Natural killer cell (primary cell): ENCODE measurements around the gene DIPK1A. TPM values are rescaled to one million over a fixed set of nuclear protein-coding genes. Genes with fewer than 3 reads are reported as not detected.
A peak's percentile ranks its signal among the peaks of the same experiment; 100 is the strongest.

ENCODE experiments used
- ATAC-seq, 3 donors: fragments of 150-1000 bp in 2 of 3; fragments of 200-7000 bp in 1 of 3; cut with Tn5 transposase; 1 replicate in 1 of 3; 2 replicates in 2 of 3; pipeline ENCODE4 v1.10.0; 2021; ENCODE audit warnings: mild to moderate bottlenecking in 2 of 3, moderate library complexity in 2 of 3
- DNase-seq, 2 donors: peaks; one replicate each; pipeline versions ENCODE4 v3.0.0 to v3.0.0-alpha.2; 2013 to 2021; ENCODE audit warnings: mixed read lengths in 1 of 2
- H3K27ac ChIP-seq: one replicate; pipeline ENCODE4 v1.5.1; 2013; ENCODE audit warnings: mild to moderate bottlenecking, low read length
- H3K27me3 ChIP-seq: one replicate; pipeline ENCODE4 v1.6.1; 2013; ENCODE audit warnings: low read length; ENCODE audit not compliant: control insufficient read depth, insufficient read depth
- H3K36me3 ChIP-seq: one replicate; pipeline ENCODE4 v1.6.1; 2013; ENCODE audit warnings: low read length; ENCODE audit not compliant: control insufficient read depth, insufficient read depth
- H3K4me1 ChIP-seq: one replicate; pipeline ENCODE4 v1.6.1; 2013; ENCODE audit warnings: low read length; ENCODE audit not compliant: control insufficient read depth, insufficient read depth
- H3K4me3 ChIP-seq: one replicate; pipeline ENCODE4 v1.5.1; 2013; ENCODE audit warnings: low read length
- H3K9me3 ChIP-seq: one replicate; pipeline ENCODE4 v1.6.1; 2013; ENCODE audit warnings: low read length; ENCODE audit not compliant: control insufficient read depth, insufficient read depth
- H3K27ac Mint-ChIP-seq, 2 donors: one replicate each; pipeline ENCODE4 v1.8.0; 2022; ENCODE audit warnings: mild to moderate bottlenecking in 2 of 2, mixed read lengths in 2 of 2, moderate library complexity in 1 of 2
- H3K27me3 Mint-ChIP-seq, 2 donors: one replicate each; pipeline ENCODE4 v1.8.0; 2022; ENCODE audit warnings: low read depth in 2 of 2, mixed read lengths in 2 of 2
- H3K36me3 Mint-ChIP-seq: one replicate; pipeline ENCODE4 v1.8.0; 2022; ENCODE audit warnings: mixed read lengths
- H3K4me1 Mint-ChIP-seq, 2 donors: one replicate each; pipeline ENCODE4 v1.8.0; 2022; ENCODE audit warnings: mixed read lengths in 2 of 2
- H3K4me3 Mint-ChIP-seq: one replicate; pipeline ENCODE4 v1.8.0; 2022; ENCODE audit warnings: mild to moderate bottlenecking, moderate library complexity, mixed read lengths
- H3K9me3 Mint-ChIP-seq, 2 donors: one replicate each; pipeline ENCODE4 v1.8.0; 2022; ENCODE audit warnings: mixed read lengths in 2 of 2
- CTCF ChIP-seq: fragments of 200-600 bp; IDR thresholded peaks from one replicate; pipeline ENCODE4 v1.8.0; 2022; ENCODE audit warnings: antibody characterized with exemption
- WGBS: methylation state at CpG from one replicate; pipeline ENCODE4 v1.1.7; 2013; ENCODE audit warnings: missing lambda C conversion rate; ENCODE audit not compliant: insufficient coverage; 5-methylcytosine and 5-hydroxymethylcytosine counted together
- intact Hi-C: fragments of 100-400 bp; cut with micrococcal nuclease; formaldehyde crosslinking; loops from one replicate; pipeline ENCODE4 v1.14.2; 2022
- total RNA-seq, 4 donors: library from RNA; stranded (reverse); fragments of 120-200 nt in 1 of 4; gene quantifications; one replicate each; pipeline versions ENCODE4 v1.2.3 to v1.2.4, GENCODE V29; 2013 to 2022

The DIPK1A gene
- total RNA-seq, 3 donors from 2014 or later (not counting 1 experiment from before 2014, with no cell fraction given), result 7.0 to 11.3 (median 11.2) TPM

GRCh38 chr1:92958203-92958970 lies 2.9 kb downstream of the DIPK1A start:
- Mint-ChIP-seq H3K4me1 (peaks cover 49 to 54% of the 10 kb centered on the region in 2 donors), H3K4me3 (peak overlapping the region; percentile 72), H3K27me3 (no peaks in the 10 kb centered on the region), H3K9me3 (no peaks in the 10 kb centered on the region), H3K27ac (peak overlapping the region; percentile 76 to 89), H3K36me3 (no peaks in the 10 kb centered on the region)
- no peaks in the 10 kb centered on the region for H3K36me3 ChIP-seq
- H3K27me3 ChIP-seq, result no peaks in the 10 kb centered on the region
- H3K27ac ChIP-seq, result no peak overlapping the region
- H3K4me1 ChIP-seq, result peaks cover 43% of the 10 kb centered on the region
- ATAC-seq (no peak), DNase-seq (no peak)
- TF ChIP-seq CTCF, result no peak
- 100% methylated on average over 1 of the region's 1 CpG for WGBS
- H3K9me3 ChIP-seq, result no peaks in the 10 kb centered on the region
- intact Hi-C loops, result no loop called here
- H3K4me3 ChIP-seq, result no peak overlapping the region

GRCh38 chr1:92957030-92957734 lies 4.1 kb downstream of the DIPK1A start:
- no peak for TF ChIP-seq CTCF
- H3K9me3 Mint-ChIP-seq, result no peaks in the 10 kb centered on the region
- intact Hi-C loops, result no loop called here
- peak overlapping the region; percentile 76 to 89 for H3K27ac Mint-ChIP-seq
- no peaks in the 10 kb centered on the region for H3K27me3 Mint-ChIP-seq
- H3K36me3 Mint-ChIP-seq, result no peaks in the 10 kb centered on the region
- DNase-seq (no peak), ATAC-seq (no peak)
- H3K27ac ChIP-seq, result peak overlapping the region; percentile 45
- no peak overlapping the region for H3K4me3 ChIP-seq
- WGBS, result 29% methylated on average over 2 of the region's 5 CpGs
- no peaks in the 10 kb centered on the region for H3K27me3 ChIP-seq
- H3K4me1 ChIP-seq, result peaks cover 36% of the 10 kb centered on the region
- no peaks in the 10 kb centered on the region for H3K9me3 ChIP-seq
- no peaks in the 10 kb centered on the region for H3K36me3 ChIP-seq
- peak overlapping the region; percentile 72 for H3K4me3 Mint-ChIP-seq
- H3K4me1 Mint-ChIP-seq, result peaks cover 57 to 62% of the 10 kb centered on the region in 2 donors

- no peak for TF ChIP-seq CTCF
- intact Hi-C loops, result no loop called here
- no peaks in the 10 kb centered on the region for H3K36me3 Mint-ChIP-seq
- no peak overlapping the region for H3K4me3 ChIP-seq
- H3K9me3 ChIP-seq, result no peaks in the 10 kb centered on the region
- no peaks in the 10 kb centered on the region for H3K9me3 Mint-ChIP-seq
- peaks cover 34% of the 10 kb centered on the region for H3K4me1 ChIP-seq
- H3K27me3 ChIP-seq, result no peaks in the 10 kb centered on the region
- DNase-seq (no peak), ATAC-seq (no peak)
- peak overlapping the region; percentile 38 for H3K4me3 Mint-ChIP-seq
- H3K27ac Mint-ChIP-seq, result peak overlapping the region; percentile 76 to 89
- peak overlapping the region; percentile 45 for H3K27ac ChIP-seq
- H3K27me3 Mint-ChIP-seq, result no peaks in the 10 kb centered on the region
- WGBS, result 82% methylated on average over 2 of the region's 2 CpGs
- H3K4me1 Mint-ChIP-seq, result peaks cover 57 to 62% of the 10 kb centered on the region in 2 donors
- no peaks in the 10 kb centered on the region for H3K36me3 ChIP-seq
Observed at GRCh38 chr1:92956254-92957029, 4.8 kb downstream of the DIPK1A start.
